HL-60 (cell line): Measurements from ENCODE around the gene NRAS.

Source experiments
- DNase-seq, 2 experiments: peaks; one replicate each; pipeline ENCODE4 v3.0.0-alpha.2; 2010 to 2020; ENCODE audit warnings: low read depth in 1 of 2, low spot score in 1 of 2
- H3K27ac ChIP-seq: fragments of 250-450 bp; sonication (Bioruptor Pico); replicated peaks from 2 replicates; pipeline ENCODE4 v1.5.1; 2020; ENCODE audit warnings: mild to moderate bottlenecking, moderate library complexity
- H3K27me3 ChIP-seq: fragments of 250-450 bp; sonication (Bioruptor Pico); 2 replicates; pipeline ENCODE4 v1.5.1; 2021; ENCODE audit warnings: mild to moderate bottlenecking, moderate library complexity; ENCODE audit not compliant: insufficient read depth, poor library complexity, severe bottlenecking
- H3K4me3 ChIP-seq: replicated peaks from 2 replicates; pipeline ENCODE4 v1.5.1; 2011; ENCODE audit warnings: mild to moderate bottlenecking, control low read depth, low read length; ENCODE audit not compliant: insufficient read depth
- GABPA ChIP-seq: IDR thresholded peaks from 2 replicates; pipeline ENCODE4 v1.6.1; 2012; ENCODE audit warnings: low read depth
- POLR2AphosphoS5 ChIP-seq: IDR thresholded peaks from 2 replicates; pipeline ENCODE4 v1.6.1; 2012; ENCODE audit warnings: low read depth
- SPI1 ChIP-seq: IDR thresholded peaks from 2 replicates; pipeline ENCODE4 v1.6.1; 2012; ENCODE audit warnings: low read depth, mild to moderate bottlenecking, borderline replicate concordance
- TF ChIP-seq, protein P1 (sequence below): IDR thresholded peaks from 2 replicates; pipeline ENCODE4 v1.6.1; 2012; ENCODE audit warnings: low read depth; ENCODE audit not compliant: insufficient replicate concordance
- TF ChIP-seq, protein P2 (sequence below): IDR thresholded peaks from one replicate; pipeline ENCODE4 v1.5.1; 2011; ENCODE audit warnings: low read length, control low read depth, inconsistent platforms; ENCODE audit not compliant: insufficient read depth

NRAS gene

DNA sequence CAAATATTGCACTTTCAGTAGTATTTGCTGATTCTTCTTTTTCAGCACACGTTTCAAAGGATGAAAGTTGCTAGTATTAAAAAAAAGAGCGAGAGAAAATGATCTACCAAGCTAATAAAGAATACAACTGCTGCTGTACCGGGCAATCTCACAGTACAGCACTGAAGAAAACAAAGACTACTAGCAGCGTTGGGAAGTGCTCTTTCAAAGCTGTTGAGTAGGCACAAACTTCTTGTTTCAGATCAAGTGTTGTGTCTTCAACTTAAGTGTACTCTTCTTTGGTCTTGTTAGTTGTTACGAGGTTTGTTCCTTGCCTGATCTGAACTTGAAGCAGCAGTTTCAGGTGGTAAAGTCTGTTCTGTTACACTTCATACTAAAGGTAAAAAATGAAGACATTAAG is 33.3 kb upstream of the NRAS start:
- no peak overlapping the region for H3K4me3 ChIP-seq
- TF ChIP-seq GABPA (no peak), SPI1 (no peak), POLR2AphosphoS5 (no peak)
- TF ChIP-seq, protein P1, sequence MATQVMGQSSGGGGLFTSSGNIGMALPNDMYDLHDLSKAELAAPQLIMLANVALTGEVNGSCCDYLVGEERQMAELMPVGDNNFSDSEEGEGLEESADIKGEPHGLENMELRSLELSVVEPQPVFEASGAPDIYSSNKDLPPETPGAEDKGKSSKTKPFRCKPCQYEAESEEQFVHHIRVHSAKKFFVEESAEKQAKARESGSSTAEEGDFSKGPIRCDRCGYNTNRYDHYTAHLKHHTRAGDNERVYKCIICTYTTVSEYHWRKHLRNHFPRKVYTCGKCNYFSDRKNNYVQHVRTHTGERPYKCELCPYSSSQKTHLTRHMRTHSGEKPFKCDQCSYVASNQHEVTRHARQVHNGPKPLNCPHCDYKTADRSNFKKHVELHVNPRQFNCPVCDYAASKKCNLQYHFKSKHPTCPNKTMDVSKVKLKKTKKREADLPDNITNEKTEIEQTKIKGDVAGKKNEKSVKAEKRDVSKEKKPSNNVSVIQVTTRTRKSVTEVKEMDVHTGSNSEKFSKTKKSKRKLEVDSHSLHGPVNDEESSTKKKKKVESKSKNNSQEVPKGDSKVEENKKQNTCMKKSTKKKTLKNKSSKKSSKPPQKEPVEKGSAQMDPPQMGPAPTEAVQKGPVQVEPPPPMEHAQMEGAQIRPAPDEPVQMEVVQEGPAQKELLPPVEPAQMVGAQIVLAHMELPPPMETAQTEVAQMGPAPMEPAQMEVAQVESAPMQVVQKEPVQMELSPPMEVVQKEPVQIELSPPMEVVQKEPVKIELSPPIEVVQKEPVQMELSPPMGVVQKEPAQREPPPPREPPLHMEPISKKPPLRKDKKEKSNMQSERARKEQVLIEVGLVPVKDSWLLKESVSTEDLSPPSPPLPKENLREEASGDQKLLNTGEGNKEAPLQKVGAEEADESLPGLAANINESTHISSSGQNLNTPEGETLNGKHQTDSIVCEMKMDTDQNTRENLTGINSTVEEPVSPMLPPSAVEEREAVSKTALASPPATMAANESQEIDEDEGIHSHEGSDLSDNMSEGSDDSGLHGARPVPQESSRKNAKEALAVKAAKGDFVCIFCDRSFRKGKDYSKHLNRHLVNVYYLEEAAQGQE: no peak
- TF ChIP-seq, protein P2, sequence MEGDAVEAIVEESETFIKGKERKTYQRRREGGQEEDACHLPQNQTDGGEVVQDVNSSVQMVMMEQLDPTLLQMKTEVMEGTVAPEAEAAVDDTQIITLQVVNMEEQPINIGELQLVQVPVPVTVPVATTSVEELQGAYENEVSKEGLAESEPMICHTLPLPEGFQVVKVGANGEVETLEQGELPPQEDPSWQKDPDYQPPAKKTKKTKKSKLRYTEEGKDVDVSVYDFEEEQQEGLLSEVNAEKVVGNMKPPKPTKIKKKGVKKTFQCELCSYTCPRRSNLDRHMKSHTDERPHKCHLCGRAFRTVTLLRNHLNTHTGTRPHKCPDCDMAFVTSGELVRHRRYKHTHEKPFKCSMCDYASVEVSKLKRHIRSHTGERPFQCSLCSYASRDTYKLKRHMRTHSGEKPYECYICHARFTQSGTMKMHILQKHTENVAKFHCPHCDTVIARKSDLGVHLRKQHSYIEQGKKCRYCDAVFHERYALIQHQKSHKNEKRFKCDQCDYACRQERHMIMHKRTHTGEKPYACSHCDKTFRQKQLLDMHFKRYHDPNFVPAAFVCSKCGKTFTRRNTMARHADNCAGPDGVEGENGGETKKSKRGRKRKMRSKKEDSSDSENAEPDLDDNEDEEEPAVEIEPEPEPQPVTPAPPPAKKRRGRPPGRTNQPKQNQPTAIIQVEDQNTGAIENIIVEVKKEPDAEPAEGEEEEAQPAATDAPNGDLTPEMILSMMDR: no peak
- no peaks in the 10 kb centered on the region for H3K27me3 ChIP-seq
- no peak for DNase-seq
- no peak overlapping the region for H3K27ac ChIP-seq

DNA sequence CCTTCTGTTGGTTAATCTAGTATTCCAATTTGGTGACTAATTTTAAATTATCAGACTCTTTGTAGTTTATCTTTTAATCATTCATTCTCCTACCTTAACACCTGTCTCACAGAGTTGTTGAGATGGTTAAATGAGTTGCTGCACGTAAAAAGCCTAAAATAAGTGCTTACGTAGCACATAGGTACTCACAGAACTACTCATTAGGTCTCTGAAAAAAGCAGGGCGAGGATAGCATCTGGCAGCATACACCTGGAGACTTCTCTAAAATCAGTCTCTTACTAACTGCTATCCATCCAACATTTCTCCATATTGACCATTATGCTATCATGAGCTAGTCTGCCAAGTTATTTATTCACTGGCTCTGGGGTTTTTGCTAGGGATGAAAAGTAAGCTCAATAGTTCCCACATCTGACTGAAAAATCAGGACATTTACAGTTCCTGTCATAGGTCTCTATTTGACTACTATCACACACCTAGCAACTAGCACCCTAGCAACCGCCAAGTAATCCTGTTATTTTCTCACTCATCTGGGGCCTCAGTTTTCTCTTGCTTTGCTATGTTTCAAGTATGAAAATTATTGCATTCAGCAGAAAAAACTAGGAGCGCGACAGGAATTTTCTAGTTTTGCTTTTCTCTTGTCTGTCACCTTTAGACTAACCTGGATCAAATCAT is 30.0 kb upstream of the NRAS start:
- DNase-seq: no peak
- no peaks in the 10 kb centered on the region for H3K27me3 ChIP-seq
- no peak overlapping the region for H3K27ac ChIP-seq
- no peak overlapping the region for H3K4me3 ChIP-seq
- TF ChIP-seq GABPA (no peak), SPI1 (no peak), POLR2AphosphoS5 (no peak)
- TF ChIP-seq, protein P2: no peak
- TF ChIP-seq, protein P1: no peak

DNA sequence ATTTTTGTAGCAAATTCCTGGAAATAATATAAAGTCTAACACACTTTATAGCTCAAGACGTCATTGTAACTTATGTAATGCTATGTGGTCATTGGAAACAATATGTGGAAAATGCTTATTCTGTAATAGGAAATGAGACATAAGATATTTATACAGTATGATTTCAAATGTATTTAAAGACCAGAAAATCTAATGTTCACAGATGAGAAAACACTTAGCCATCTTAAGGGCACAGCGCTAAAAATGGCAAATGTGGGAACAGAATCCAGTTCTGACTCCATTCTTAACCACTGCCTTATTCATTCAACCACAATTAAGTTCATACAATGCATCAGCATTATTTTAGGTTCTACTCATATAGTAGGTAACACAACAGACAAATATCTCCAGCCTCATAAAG is 28.7 kb upstream of the NRAS start:
- H3K27me3 ChIP-seq: no peaks in the 10 kb centered on the region
- DNase-seq: no peak
- no peak overlapping the region for H3K27ac ChIP-seq
- no peak overlapping the region for H3K4me3 ChIP-seq
- TF ChIP-seq, protein P1: no peak
- TF ChIP-seq SPI1: no peak
- no peak for TF ChIP-seq GABPA
- TF ChIP-seq, protein P2: no peak
- TF ChIP-seq POLR2AphosphoS5: no peak
